Mesothelial cell of epicardium (in vitro differentiated cells): ENCODE measurements around the gene RNASE1. TPM values are rescaled to one million over a fixed set of nuclear protein-coding genes. Genes with fewer than 3 reads are reported as not detected.

Source experiments
- DNase-seq, 2 experiments: peaks; one replicate each; pipeline ENCODE4 v3.0.0; 2021; ENCODE audit warnings: low spot score in 2 of 2; ENCODE audit not compliant: unreplicated experiment in 2 of 2
- H3K27ac Mint-ChIP-seq: 2 replicates; pipeline ENCODE4 v1.8.0; 2021; ENCODE audit warnings: mixed read lengths
- H3K27me3 Mint-ChIP-seq: 2 replicates; pipeline ENCODE4 v1.8.0; 2021; ENCODE audit warnings: low read depth, mixed read lengths
- H3K36me3 Mint-ChIP-seq: 2 replicates; pipeline ENCODE4 v1.8.0; 2021; ENCODE audit warnings: mixed read lengths
- H3K4me1 Mint-ChIP-seq: 2 replicates; pipeline ENCODE4 v1.8.0; 2021; ENCODE audit warnings: mixed read lengths
- H3K4me3 Mint-ChIP-seq: 2 replicates; pipeline ENCODE4 v1.8.0; 2021; ENCODE audit warnings: mild to moderate bottlenecking, moderate library complexity, mixed read lengths
- H3K9me3 Mint-ChIP-seq: 2 replicates; pipeline ENCODE4 v1.8.0; 2021; ENCODE audit warnings: mixed read lengths
- total RNA-seq: library from RNA; stranded (reverse); gene quantifications from 3 replicates; pipeline ENCODE4 v1.2.1, GENCODE V29; 2021
- TF ChIP-seq, protein P1 (sequence below): fragments of 200-600 bp; sonication (generic); IDR thresholded peaks from one replicate; pipeline ENCODE4 v1.5.0; 2021; ENCODE audit warnings: antibody characterized with exemption; ENCODE audit not compliant: unreplicated experiment

Gene RNASE1
- total RNA-seq, 1 donor from 2014 or later = 14.8 TPM

DNA sequence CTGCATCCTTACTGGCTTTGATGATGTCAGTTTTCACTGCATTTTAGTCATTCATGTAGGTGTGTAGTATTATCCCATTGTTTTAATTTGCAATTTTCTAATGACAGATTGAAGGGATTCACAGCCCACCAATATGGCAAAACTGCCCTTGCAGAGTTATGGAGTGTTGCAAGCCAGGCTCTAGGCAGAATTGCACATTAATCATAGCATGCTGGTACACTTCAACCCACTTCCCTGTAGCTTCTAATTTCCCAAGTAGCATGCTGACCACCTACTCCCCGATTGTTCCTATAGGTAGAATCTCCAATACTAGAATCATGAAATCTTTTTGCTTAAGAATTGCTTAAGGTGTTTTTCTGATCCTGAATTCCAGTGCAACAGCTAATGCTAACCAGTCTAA lies 26.7 kb downstream of the RNASE1 start:
- Mint-ChIP-seq H3K27me3 (peaks cover 2% of the 10 kb centered on the region), H3K36me3 (no peaks in the 10 kb centered on the region), H3K9me3 (no peaks in the 10 kb centered on the region), H3K4me3 (no peak overlapping the region), H3K27ac (no peak overlapping the region), H3K4me1 (peaks cover 10% of the 10 kb centered on the region)
- DNase-seq = no peak
- TF ChIP-seq, protein P1, sequence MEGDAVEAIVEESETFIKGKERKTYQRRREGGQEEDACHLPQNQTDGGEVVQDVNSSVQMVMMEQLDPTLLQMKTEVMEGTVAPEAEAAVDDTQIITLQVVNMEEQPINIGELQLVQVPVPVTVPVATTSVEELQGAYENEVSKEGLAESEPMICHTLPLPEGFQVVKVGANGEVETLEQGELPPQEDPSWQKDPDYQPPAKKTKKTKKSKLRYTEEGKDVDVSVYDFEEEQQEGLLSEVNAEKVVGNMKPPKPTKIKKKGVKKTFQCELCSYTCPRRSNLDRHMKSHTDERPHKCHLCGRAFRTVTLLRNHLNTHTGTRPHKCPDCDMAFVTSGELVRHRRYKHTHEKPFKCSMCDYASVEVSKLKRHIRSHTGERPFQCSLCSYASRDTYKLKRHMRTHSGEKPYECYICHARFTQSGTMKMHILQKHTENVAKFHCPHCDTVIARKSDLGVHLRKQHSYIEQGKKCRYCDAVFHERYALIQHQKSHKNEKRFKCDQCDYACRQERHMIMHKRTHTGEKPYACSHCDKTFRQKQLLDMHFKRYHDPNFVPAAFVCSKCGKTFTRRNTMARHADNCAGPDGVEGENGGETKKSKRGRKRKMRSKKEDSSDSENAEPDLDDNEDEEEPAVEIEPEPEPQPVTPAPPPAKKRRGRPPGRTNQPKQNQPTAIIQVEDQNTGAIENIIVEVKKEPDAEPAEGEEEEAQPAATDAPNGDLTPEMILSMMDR = no peak

DNA sequence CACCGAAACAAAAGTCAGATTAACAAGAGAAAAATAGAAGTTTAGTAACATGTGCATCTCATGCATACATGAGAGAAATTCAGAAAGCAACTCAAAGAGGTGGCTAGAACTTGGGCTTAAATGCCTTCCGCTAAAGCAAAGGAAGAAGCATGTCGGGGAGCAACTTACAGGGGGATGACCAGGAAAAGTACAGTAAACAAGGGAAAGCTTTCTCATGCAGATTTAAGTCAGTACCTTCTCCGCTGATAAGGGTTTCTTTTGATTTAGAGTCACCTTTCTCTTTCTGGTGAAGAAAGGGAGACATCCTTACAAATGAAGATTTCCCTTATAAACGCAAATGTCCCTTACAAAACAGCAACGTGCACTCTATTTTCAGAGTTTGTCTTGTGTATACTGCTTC lies 27.6 kb downstream of the RNASE1 start:
- DNase-seq = no peak
- Mint-ChIP-seq H3K27me3 (peaks cover 2% of the 10 kb centered on the region), H3K4me3 (no peak overlapping the region), H3K27ac (no peak overlapping the region), H3K4me1 (peaks cover 7% of the 10 kb centered on the region), H3K36me3 (no peaks in the 10 kb centered on the region), H3K9me3 (no peaks in the 10 kb centered on the region)
- TF ChIP-seq, protein P1 = no peak

DNA sequence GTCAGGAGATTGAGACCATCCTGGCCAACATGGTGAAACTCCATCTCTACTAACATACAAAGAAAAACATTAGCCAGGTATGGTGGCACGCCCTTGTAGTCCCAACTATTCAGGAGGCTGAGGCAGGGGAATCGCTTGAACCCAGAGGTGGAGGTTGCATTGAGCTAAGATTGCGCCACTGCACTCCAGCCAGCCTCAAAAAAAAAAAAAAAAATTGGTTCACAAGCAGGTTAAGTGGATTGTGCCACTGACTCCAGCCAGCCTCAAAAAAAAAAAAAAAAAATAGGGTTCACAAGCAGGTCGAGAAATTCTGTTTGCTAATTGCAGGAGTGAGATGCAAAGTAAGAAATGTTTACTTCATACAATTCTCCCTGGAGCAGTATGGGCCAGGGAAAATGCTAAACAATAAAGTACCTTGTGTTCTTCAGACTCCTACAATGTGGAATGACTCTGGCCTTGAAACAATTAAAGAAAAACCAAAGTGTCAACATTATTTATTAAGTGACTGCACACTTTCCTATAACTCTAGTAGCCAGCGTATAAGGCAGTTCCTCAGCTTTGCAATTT lies 28.3 kb downstream of the RNASE1 start:
- Mint-ChIP-seq H3K27ac (no peak overlapping the region), H3K36me3 (no peaks in the 10 kb centered on the region), H3K4me3 (no peak overlapping the region), H3K27me3 (peaks cover 2% of the 10 kb centered on the region), H3K9me3 (no peaks in the 10 kb centered on the region), H3K4me1 (peaks cover 7% of the 10 kb centered on the region)
- TF ChIP-seq, protein P1 = no peak
- no peak for DNase-seq

DNA sequence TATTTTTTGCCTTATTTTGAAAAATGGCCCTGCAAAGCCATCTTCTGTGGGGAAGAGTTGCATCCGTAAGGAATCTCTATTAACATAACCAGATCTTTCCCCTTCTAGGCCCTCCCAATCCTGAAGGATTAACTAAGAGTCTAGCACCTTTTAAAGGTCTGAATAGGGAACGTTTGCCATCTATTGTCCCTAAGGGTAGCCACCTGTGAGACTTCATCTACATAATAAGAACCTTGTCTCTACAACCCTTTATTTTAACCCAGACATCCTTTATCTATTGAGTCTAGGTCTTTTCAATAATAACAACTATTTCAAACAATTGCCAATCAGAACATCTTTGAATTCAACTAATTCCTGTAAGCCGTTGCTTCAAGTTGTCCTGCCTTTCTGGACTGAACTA lies 30.0 kb downstream of the RNASE1 start:
- DNase-seq = no peak
- H3K4me3 Mint-ChIP-seq = no peak overlapping the region
- H3K4me1 Mint-ChIP-seq = peaks cover 7% of the 10 kb centered on the region
- H3K9me3 Mint-ChIP-seq = no peaks in the 10 kb centered on the region
- H3K27ac Mint-ChIP-seq = no peak overlapping the region
- H3K36me3 Mint-ChIP-seq = no peaks in the 10 kb centered on the region
- TF ChIP-seq, protein P1 = no peak
- H3K27me3 Mint-ChIP-seq = peaks cover 2% of the 10 kb centered on the region

DNA sequence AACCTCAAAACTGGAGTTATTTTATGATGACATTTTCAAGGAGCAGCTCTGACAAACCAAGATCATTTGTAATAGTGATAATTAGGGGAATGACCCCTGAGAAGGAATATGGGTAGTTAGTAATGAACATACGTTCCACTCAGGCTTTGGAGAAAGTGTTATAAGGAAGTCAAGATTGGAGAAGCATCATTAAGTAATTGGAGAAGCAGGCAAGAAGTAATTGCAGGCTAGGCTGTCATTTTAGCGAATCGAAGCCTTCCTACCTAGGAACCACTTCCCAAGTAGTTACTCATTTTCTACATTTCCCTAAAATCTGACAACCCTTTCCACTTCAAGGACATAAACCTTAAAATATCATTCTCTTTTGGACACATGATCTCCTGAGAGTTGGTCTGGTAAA lies 33.2 kb downstream of the RNASE1 start:
- Mint-ChIP-seq H3K27me3 (no peaks in the 10 kb centered on the region), H3K36me3 (peaks cover 3% of the 10 kb centered on the region), H3K4me3 (no peak overlapping the region), H3K9me3 (no peaks in the 10 kb centered on the region), H3K4me1 (no peaks in the 10 kb centered on the region), H3K27ac (no peak overlapping the region)
- DNase-seq = no peak
- TF ChIP-seq, protein P1 = no peak

DNA sequence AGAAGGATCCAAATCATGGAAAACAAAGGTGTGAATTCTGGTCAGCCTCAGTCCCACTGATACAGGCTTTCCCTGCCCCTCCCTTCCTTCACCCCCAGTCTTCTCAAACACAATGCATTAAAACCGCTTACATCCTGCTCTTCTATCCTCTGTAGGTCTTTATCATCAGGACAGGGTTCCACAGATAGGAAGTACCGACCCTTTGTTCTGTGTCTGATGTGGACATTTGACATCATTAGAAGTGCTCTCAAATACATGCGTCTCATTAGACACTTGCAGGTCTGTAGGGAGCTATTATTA lies 34.1 kb downstream of the RNASE1 start:
- Mint-ChIP-seq H3K4me3 (no peak overlapping the region), H3K9me3 (no peaks in the 10 kb centered on the region), H3K4me1 (no peaks in the 10 kb centered on the region), H3K27ac (no peak overlapping the region), H3K27me3 (no peaks in the 10 kb centered on the region), H3K36me3 (peaks cover 3% of the 10 kb centered on the region)
- TF ChIP-seq, protein P1 = no peak
- DNase-seq = no peak
